ENCODE results near the gene HNF4A.

Gene HNF4A

DNA sequence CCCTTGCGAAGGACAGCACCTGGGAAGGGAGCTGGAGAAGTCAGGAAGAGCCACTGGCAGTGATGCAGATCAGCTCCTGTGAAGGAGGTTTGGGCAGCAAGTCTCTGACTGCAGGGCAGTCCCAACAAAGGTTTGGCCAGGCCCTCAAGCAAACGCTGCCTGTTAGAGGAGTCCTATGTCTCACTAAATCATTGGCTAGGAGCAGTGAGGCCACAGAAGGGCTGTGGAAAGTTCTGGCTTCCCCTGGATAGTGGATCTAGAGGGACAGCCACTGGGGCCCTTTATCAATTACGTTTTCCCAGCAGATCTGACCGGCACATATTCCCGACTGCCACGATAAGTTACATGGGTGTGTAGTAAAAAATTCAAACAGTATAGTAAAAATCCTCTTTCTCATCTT is 122.7 kb downstream of the HNF4A start:
- Histone ChIP-seq H3K4me1 (ENCODE audit: insufficient read depth, low read length, severe bottlenecking) (peaks cover 41% of the 10 kb centered on the region), H3K36me3 (ENCODE audit: insufficient read depth, low read length) (peaks cover 31% of the 10 kb centered on the region; the same call in 1 of the 2 replicates), H4K20me1 (ENCODE audit: insufficient read depth, low read length) (no peaks in the 10 kb centered on the region), H3F3A (ENCODE audit: insufficient read depth, low read length) (no peaks in the 10 kb centered on the region), H3K27ac (ENCODE audit: low read depth, low read length, poor library complexity, severe bottlenecking) (peak overlapping the region; percentile 73), H3K79me2 (ENCODE audit: insufficient read depth, low read length) (peaks cover 9% of the 10 kb centered on the region; the same call in 1 of the 2 replicates), H3K4me2 (ENCODE audit: low read length) (peak overlapping the region; percentile 36; the same call in 1 of the 2 replicates), H3K9me3 (ENCODE audit: low read length) (no peaks in the 10 kb centered on the region), H3K9ac (ENCODE audit: low read length) (no peak overlapping the region), H2AFZ (ENCODE audit: low read length) (no peak overlapping the region), H3K9me2 (ENCODE audit: low read depth, low read length) (no peaks in the 10 kb centered on the region), H3K4me3 (ENCODE audit: low read depth, low read length, poor library complexity, severe bottlenecking) (no peak overlapping the region), H3K27me3 (ENCODE audit: insufficient read depth, low read length) (no peaks in the 10 kb centered on the region)
- no peak for TF ChIP-seq EZH2 (IDR thresholded peaks at IDR 0.05; ENCODE audit: borderline replicate concordance, low read length)
- TF ChIP-seq, protein P1, sequence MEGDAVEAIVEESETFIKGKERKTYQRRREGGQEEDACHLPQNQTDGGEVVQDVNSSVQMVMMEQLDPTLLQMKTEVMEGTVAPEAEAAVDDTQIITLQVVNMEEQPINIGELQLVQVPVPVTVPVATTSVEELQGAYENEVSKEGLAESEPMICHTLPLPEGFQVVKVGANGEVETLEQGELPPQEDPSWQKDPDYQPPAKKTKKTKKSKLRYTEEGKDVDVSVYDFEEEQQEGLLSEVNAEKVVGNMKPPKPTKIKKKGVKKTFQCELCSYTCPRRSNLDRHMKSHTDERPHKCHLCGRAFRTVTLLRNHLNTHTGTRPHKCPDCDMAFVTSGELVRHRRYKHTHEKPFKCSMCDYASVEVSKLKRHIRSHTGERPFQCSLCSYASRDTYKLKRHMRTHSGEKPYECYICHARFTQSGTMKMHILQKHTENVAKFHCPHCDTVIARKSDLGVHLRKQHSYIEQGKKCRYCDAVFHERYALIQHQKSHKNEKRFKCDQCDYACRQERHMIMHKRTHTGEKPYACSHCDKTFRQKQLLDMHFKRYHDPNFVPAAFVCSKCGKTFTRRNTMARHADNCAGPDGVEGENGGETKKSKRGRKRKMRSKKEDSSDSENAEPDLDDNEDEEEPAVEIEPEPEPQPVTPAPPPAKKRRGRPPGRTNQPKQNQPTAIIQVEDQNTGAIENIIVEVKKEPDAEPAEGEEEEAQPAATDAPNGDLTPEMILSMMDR (IDR thresholded peaks at IDR 0.05; ENCODE audit: low read length): no peak

DNA sequence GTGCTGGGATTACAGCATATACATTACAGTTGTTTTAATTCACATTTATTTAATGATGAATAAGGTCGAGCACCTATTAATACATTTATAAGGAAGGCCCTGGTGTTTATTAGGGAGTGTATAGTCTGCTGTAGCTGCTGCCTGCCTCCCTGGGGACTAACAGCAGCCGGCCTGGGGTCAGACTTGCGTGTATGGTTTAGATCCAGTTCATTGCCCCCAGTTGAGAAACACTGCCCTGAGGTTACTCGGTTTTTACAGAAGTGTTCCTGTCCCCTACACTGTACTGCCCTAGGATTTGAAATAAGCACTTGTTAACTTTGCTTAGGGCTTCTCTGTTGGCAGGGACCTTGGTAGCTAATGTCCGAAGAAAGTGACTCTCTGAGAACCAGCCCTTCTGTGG is 124.1 kb downstream of the HNF4A start:
- Histone ChIP-seq H3K9me2 (ENCODE audit: low read depth, low read length) (no peaks in the 10 kb centered on the region), H3K36me3 (ENCODE audit: insufficient read depth, low read length) (peaks cover 46% of the 10 kb centered on the region), H3K79me2 (ENCODE audit: insufficient read depth, low read length) (peaks cover 9% of the 10 kb centered on the region; the same call in 1 of the 2 replicates), H3K4me1 (ENCODE audit: insufficient read depth, low read length, severe bottlenecking) (peaks cover 41% of the 10 kb centered on the region), H3K9ac (ENCODE audit: low read length) (no peak overlapping the region), H4K20me1 (ENCODE audit: insufficient read depth, low read length) (no peaks in the 10 kb centered on the region), H3K4me3 (ENCODE audit: low read depth, low read length, poor library complexity, severe bottlenecking) (peak overlapping the region; percentile 8), H3F3A (ENCODE audit: insufficient read depth, low read length) (no peaks in the 10 kb centered on the region), H3K27me3 (ENCODE audit: insufficient read depth, low read length) (no peaks in the 10 kb centered on the region), H3K4me2 (ENCODE audit: low read length) (peak overlapping the region; percentile 36; the same call in 1 of the 2 replicates), H3K27ac (ENCODE audit: low read depth, low read length, poor library complexity, severe bottlenecking) (peak overlapping the region; percentile 73), H3K9me3 (ENCODE audit: low read length) (no peaks in the 10 kb centered on the region), H2AFZ (ENCODE audit: low read length) (no peak overlapping the region)
- TF ChIP-seq, protein P1 (IDR thresholded peaks at IDR 0.05; ENCODE audit: low read length): no peak
- TF ChIP-seq EZH2 (IDR thresholded peaks at IDR 0.05; ENCODE audit: borderline replicate concordance, low read length): no peak

DNA sequence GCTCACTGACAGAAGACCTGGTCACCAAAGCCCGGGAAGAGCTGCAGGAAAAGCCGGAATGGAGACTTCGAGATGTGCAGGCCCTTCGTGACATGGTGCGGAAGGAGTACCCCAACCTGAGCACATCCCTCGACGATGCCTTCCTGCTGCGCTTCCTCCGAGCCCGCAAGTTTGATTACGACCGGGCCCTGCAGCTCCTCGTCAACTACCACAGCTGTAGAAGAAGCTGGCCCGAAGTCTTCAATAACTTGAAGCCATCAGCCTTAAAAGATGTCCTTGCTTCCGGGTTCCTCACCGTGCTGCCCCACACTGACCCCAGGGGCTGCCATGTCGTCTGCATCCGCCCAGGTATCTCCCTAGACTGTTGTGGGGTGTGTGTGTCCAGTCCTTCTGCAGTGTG is 124.6 kb downstream of the HNF4A start:
- Histone ChIP-seq H3K4me2 (ENCODE audit: low read length) (peak overlapping the region; percentile 36; the same call in 1 of the 2 replicates), H3K4me3 (ENCODE audit: low read depth, low read length, poor library complexity, severe bottlenecking) (no peak overlapping the region), H3K36me3 (ENCODE audit: insufficient read depth, low read length) (peaks cover 50% of the 10 kb centered on the region), H3K79me2 (ENCODE audit: insufficient read depth, low read length) (peaks cover 9% of the 10 kb centered on the region; the same call in 1 of the 2 replicates), H3F3A (ENCODE audit: insufficient read depth, low read length) (no peaks in the 10 kb centered on the region), H3K27ac (ENCODE audit: low read depth, low read length, poor library complexity, severe bottlenecking) (peak overlapping the region; percentile 73), H2AFZ (ENCODE audit: low read length) (no peak overlapping the region), H4K20me1 (ENCODE audit: insufficient read depth, low read length) (no peaks in the 10 kb centered on the region), H3K4me1 (ENCODE audit: insufficient read depth, low read length, severe bottlenecking) (peaks cover 41% of the 10 kb centered on the region), H3K9ac (ENCODE audit: low read length) (no peak overlapping the region), H3K9me2 (ENCODE audit: low read depth, low read length) (no peaks in the 10 kb centered on the region), H3K9me3 (ENCODE audit: low read length) (no peaks in the 10 kb centered on the region), H3K27me3 (ENCODE audit: insufficient read depth, low read length) (no peaks in the 10 kb centered on the region)
- TF ChIP-seq, protein P1 (IDR thresholded peaks at IDR 0.05; ENCODE audit: low read length): no peak
- no peak for TF ChIP-seq EZH2 (IDR thresholded peaks at IDR 0.05; ENCODE audit: borderline replicate concordance, low read length)

All from OCI-LY1 (cell line).